Adrenal gland (tissue), 12 donors: ENCODE data around the gene SLC6A8. TPM values are rescaled to one million over a fixed set of nuclear protein-coding genes. Genes with fewer than 3 reads are reported as not detected.

Source experiments
- DNase-seq, 7 donors: peaks; one replicate each; pipeline ENCODE4 v3.0.0-alpha.2; 2019 to 2020
- H3K27ac ChIP-seq, 5 donors: fragments of 200-600 bp; sonication (generic) in 4 of 5; 1 replicate in 3 of 5; 2 replicates in 2 of 5; pipeline versions ENCODE4 v1.5.1 to v1.8.0; 2016 to 2020; ENCODE audit warnings: mild to moderate bottlenecking in 1 of 5
- H3K27me3 ChIP-seq: fragments of 200-600 bp; 2 replicates; pipeline ENCODE4 v1.8.0; 2021
- H3K36me3 ChIP-seq, 2 donors: fragments of 200-600 bp; replicated peaks in 1 of 2; 1 replicate in 1 of 2; 2 replicates in 1 of 2; pipeline versions ENCODE4 v1.5.1 to v1.8.0; 2018 to 2022
- H3K4me1 ChIP-seq, 2 donors: fragments of 200-600 bp; replicated peaks in 1 of 2; 1 replicate in 1 of 2; 2 replicates in 1 of 2; pipeline versions ENCODE4 v1.5.1 to v1.8.0; 2018 to 2021
- H3K4me3 ChIP-seq, 4 donors: fragments of 200-600 bp; sonication (generic) in 3 of 4; one replicate each; pipeline ENCODE4 v1.5.1; 2016 to 2018
- H3K9me3 ChIP-seq, 3 donors: fragments of 200-600 bp; sonication (generic) in 1 of 3; replicated peaks in 1 of 3; 1 replicate in 2 of 3; 2 replicates in 1 of 3; pipeline versions ENCODE4 v1.5.1 to v1.8.0; 2016 to 2021
- CTCF ChIP-seq, 6 experiments: fragments of 450-650 bp in 4 of 6; fragments of 200-600 bp in 2 of 6; sonication (generic) in 1 of 6; IDR thresholded peaks; 1 replicate in 5 of 6; 2 replicates in 1 of 6; pipeline versions ENCODE4 v1.5.1 to v1.8.0; 2016 to 2021; ENCODE audit warnings: antibody characterized with exemption in 6 of 6, mild to moderate bottlenecking in 2 of 6, moderate library complexity in 1 of 6
- POLR2A ChIP-seq, 2 donors: fragments of 450-650 bp; IDR thresholded peaks; one replicate each; pipeline ENCODE4 v1.6.1; 2017; ENCODE audit warnings: antibody characterized with exemption in 2 of 2, mild to moderate bottlenecking in 2 of 2, moderate library complexity in 1 of 2
- whole genome bisulfite sequencing, 4 donors: extraction: QIAGEN DNeasy Blood & Tissue Kit in 2 of 4; methylation state at CpG; one replicate each; pipeline versions ENCODE4 v1.1.5 to v1.1.7; 2013 to 2017; 5-methylcytosine and 5-hydroxymethylcytosine counted together
- intact Hi-C, 2 donors: fragments of 100-400 bp; cut with DNase I; formaldehyde crosslinking; loops; one replicate each; pipeline versions ENCODE4 v1.14.1 to v1.15.0; 2022 to 2023
- polyA plus RNA-seq, 3 donors: library from polyadenylated mRNA; stranded (reverse); fragments of 200-250 nt in 2 of 3; fragments of 350-450 nt in 1 of 3; fragmentation: Illumina TruSeq in 1 of 3; extraction: RNeasy Lipid Tissue Mini Kit (QIAGEN cat#74804) in 1 of 3; gene quantifications; one replicate each; pipeline ENCODE4 v1.2.3, GENCODE V29; 2013 to 2014
- total RNA-seq, 9 donors: library from RNA; depleted of rRNA in 4 of 9; stranded (reverse); fragments of >200 nt in 4 of 9; fragments of 120-200 nt in 1 of 9; fragmentation: NEBNext Ultra II Directional in 1 of 9; extraction: Animal tissue kit (Norgen Biotek cat#: 25700) in 1 of 9; gene quantifications; one replicate each; pipeline versions ENCODE4 v1.1.0 to v1.2.4, GENCODE V29; 2013 to 2023
- donor health status: healthy with polysubstance abuse.
- donor health status: Bipolar disorder and iron deficiency.
- donor health status: DM: yes; HTN: yes; CAD: no.
- donor health status: DM: no; HTN: no; CAD: no.
- donor health status: DM: no; HTN: no; CAD: no.
- donor health status: DM: yes; HTN: yes; CAD: no.

Gene SLC6A8
- total and polyA plus RNA-seq, 12 donors, result 3.1 to 136 (median 67.0) TPM

GRCh38 chrX:153639177-153640044 is 48.3 kb upstream of the SLC6A8 start:
- Histone ChIP-seq H3K27ac (no peak overlapping the region), H3K4me3 (no peak overlapping the region), H3K9me3 (no peaks in the 10 kb centered on the region), H3K27me3 (peaks cover 24% of the 10 kb centered on the region), H3K4me1 (peaks cover 0 to 6% of the 10 kb centered on the region in 2 donors), H3K36me3 (no peaks in the 10 kb centered on the region)
- DNase-seq, result peak in 1 of 7 donors; percentile 5
- no peak for TF ChIP-seq POLR2A (IDR thresholded peaks at IDR 0.05)
- no peak for TF ChIP-seq CTCF (IDR thresholded peaks at IDR 0.05)
- 77 to 88% (median 84%) methylated on average over 7 to 28 of the region's 28 CpGs for WGBS, 4 donors
- intact Hi-C loops, result loop anchor here in 1 of 2 donors (10.0 kb wide), 1 partner anchor 85 kb away; no protein-coding TSS in a partner anchor

GRCh38 chrX:153640045-153640686 is 47.6 kb upstream of the SLC6A8 start:
- Histone ChIP-seq H3K27ac (no peak overlapping the region), H3K4me3 (no peak overlapping the region), H3K36me3 (no peaks in the 10 kb centered on the region), H3K27me3 (peaks cover 31% of the 10 kb centered on the region), H3K4me1 (peaks cover 0 to 6% of the 10 kb centered on the region in 2 donors), H3K9me3 (no peaks in the 10 kb centered on the region)
- intact Hi-C loops, result loop anchor here in 1 of 2 donors (10.0 kb wide), 1 partner anchor 85 kb away; no protein-coding TSS in a partner anchor
- TF ChIP-seq CTCF (IDR thresholded peaks at IDR 0.05) (no peak), POLR2A (IDR thresholded peaks at IDR 0.05) (no peak)
- 81 to 90% (median 87%) methylated on average over 9 to 23 of the region's 23 CpGs; no CpG with 5 or more reads in 1 of the 4 donors for WGBS, 4 donors
- DNase-seq, result peak in 1 of 7 donors; percentile 11

- DNase-seq, result peak in 1 of 7 donors; percentile 9
- WGBS, 4 donors, result 60 to 83% (median 72%) methylated on average over 5 to 26 of the region's 26 CpGs
- H3K4me3 ChIP-seq, result no peak overlapping the region
- intact Hi-C loops, result loop anchor here in 1 of 2 donors (10.0 kb wide), 1 partner anchor 86 kb away; no protein-coding TSS in a partner anchor
- H3K27ac ChIP-seq, result no peak overlapping the region
- peaks cover 36% of the 10 kb centered on the region for H3K27me3 ChIP-seq
- TF ChIP-seq CTCF (IDR thresholded peaks at IDR 0.05), result no peak
- TF ChIP-seq POLR2A (IDR thresholded peaks at IDR 0.05), result no peak
- H3K36me3 ChIP-seq, result no peaks in the 10 kb centered on the region
- H3K4me1 ChIP-seq, result peaks cover 0 to 6% of the 10 kb centered on the region in 2 donors
- no peaks in the 10 kb centered on the region for H3K9me3 ChIP-seq
These were observed 46.8 kb upstream of the SLC6A8 start for GRCh38 chrX:153640736-153641575.
